ENCODE data around the gene ABCC2. TPM values are rescaled to one million over a fixed set of nuclear protein-coding genes. Genes with fewer than 3 reads are reported as not detected.

ABCC2 gene
- total and polyA plus RNA-seq, 8 donors = 0.60 to 1.8 (median 1.1) TPM

GRCh38 chr10:99761365-99761764 is 21.1 kb upstream of the ABCC2 start:
- intact Hi-C loops (cut with DNase I) = no loop called here
- DNase-seq (no peak), ATAC-seq (no peak)
- H3K4me1 ChIP-seq = peaks cover 0 to 5% of the 10 kb centered on the region in 2 donors
- H3K27me3 ChIP-seq = no peaks in the 10 kb centered on the region
- no peaks in the 10 kb centered on the region for H3K9me3 ChIP-seq
- no peak overlapping the region for H3K4me3 ChIP-seq
- no peak overlapping the region for H3K27ac ChIP-seq
- H3K36me3 ChIP-seq = peaks cover 0 to 47% of the 10 kb centered on the region in 2 donors
- TF ChIP-seq CTCF (IDR thresholded peaks at IDR 0.05) = no peak

GRCh38 chr10:99765672-99766301 is 16.7 kb upstream of the ABCC2 start:
- H3K4me1 ChIP-seq = peaks cover 0 to 5% of the 10 kb centered on the region in 2 donors
- intact Hi-C loops (cut with DNase I) = no loop called here
- no peak for DNase-seq
- H3K4me3 ChIP-seq = no peak overlapping the region
- H3K36me3 ChIP-seq = peaks cover 0 to 4% of the 10 kb centered on the region in 2 donors
- no peaks in the 10 kb centered on the region for H3K27me3 ChIP-seq
- H3K27ac ChIP-seq = no peak overlapping the region
- TF ChIP-seq CTCF (IDR thresholded peaks at IDR 0.05) = no peak
- no peak for ATAC-seq
- no peaks in the 10 kb centered on the region for H3K9me3 ChIP-seq

- Histone ChIP-seq H3K27me3 (no peaks in the 10 kb centered on the region), H3K4me3 (no peak overlapping the region), H3K4me1 (peaks cover 0 to 5% of the 10 kb centered on the region in 2 donors), H3K9me3 (no peaks in the 10 kb centered on the region), H3K27ac (no peak overlapping the region), H3K36me3 (no peaks in the 10 kb centered on the region)
- intact Hi-C loops (cut with DNase I) = no loop called here
- ATAC-seq (no peak), DNase-seq (no peak)
- TF ChIP-seq CTCF (IDR thresholded peaks at IDR 0.05) = no peak
Measured at GRCh38 chr10:99766302-99766681, 16.1 kb upstream of the ABCC2 start.

GRCh38 chr10:99767901-99768300 is 14.5 kb upstream of the ABCC2 start:
- Histone ChIP-seq H3K36me3 (no peaks in the 10 kb centered on the region), H3K27me3 (no peaks in the 10 kb centered on the region), H3K27ac (no peak overlapping the region), H3K4me1 (peaks cover 0 to 5% of the 10 kb centered on the region in 2 donors), H3K4me3 (no peak overlapping the region), H3K9me3 (no peaks in the 10 kb centered on the region)
- TF ChIP-seq CTCF (IDR thresholded peaks at IDR 0.05) = no peak
- intact Hi-C loops (cut with DNase I) = no loop called here
- DNase-seq (no peak), ATAC-seq (no peak)

GRCh38 chr10:99768556-99768955 is 13.9 kb upstream of the ABCC2 start:
- H3K36me3 ChIP-seq = no peaks in the 10 kb centered on the region
- no peak for TF ChIP-seq CTCF (IDR thresholded peaks at IDR 0.05)
- H3K9me3 ChIP-seq = no peaks in the 10 kb centered on the region
- no peak overlapping the region for H3K27ac ChIP-seq
- H3K27me3 ChIP-seq = no peaks in the 10 kb centered on the region
- no peak for ATAC-seq
- H3K4me1 ChIP-seq = peaks cover 0 to under 1% of the 10 kb centered on the region in 2 donors
- no peak for DNase-seq
- intact Hi-C loops (cut with DNase I) = no loop called here
- no peak overlapping the region for H3K4me3 ChIP-seq
